Liver (tissue), 3 donors: Measurements from ENCODE around the gene MKRN3.

Source experiments
- CTCF ChIP-seq: fragments of 150-350 bp; IDR thresholded peaks from 2 replicates; pipeline ENCODE4 v1.5.1; 2017; ENCODE audit warnings: improper control_type of control experiment, low read depth, low read length; ENCODE audit not compliant: missing input control
- EGR1 ChIP-seq, 2 donors: IDR thresholded peaks; 2 replicates each; pipeline ENCODE4 v1.6.1; 2016 to 2018; ENCODE audit warnings: antibody characterized with exemption in 2 of 2, low read depth in 2 of 2
- GABPA ChIP-seq, 2 donors: IDR thresholded peaks in 1 of 2; conservative IDR thresholded peaks in 1 of 2; 2 replicates each; pipeline ENCODE4 v1.6.1; 2016; ENCODE audit warnings: antibody characterized with exemption in 2 of 2, mild to moderate bottlenecking in 1 of 2, moderate library complexity in 1 of 2
- HNF4G ChIP-seq: IDR thresholded peaks from 2 replicates; pipeline ENCODE4 v1.6.1; 2016; ENCODE audit warnings: antibody characterized with exemption
- MAX ChIP-seq: IDR thresholded peaks from 2 replicates; pipeline ENCODE4 v1.6.1; 2016; ENCODE audit warnings: antibody characterized with exemption
- RAD21 ChIP-seq, 2 donors: IDR thresholded peaks; 2 replicates each; pipeline ENCODE4 v1.6.1; 2016; ENCODE audit warnings: antibody characterized with exemption in 2 of 2, mild to moderate bottlenecking in 2 of 2
- REST ChIP-seq: IDR thresholded peaks from 2 replicates; pipeline ENCODE4 v1.6.1; 2016; ENCODE audit warnings: antibody characterized with exemption, mild to moderate bottlenecking
- SP1 ChIP-seq: IDR thresholded peaks from 2 replicates; pipeline ENCODE4 v1.6.1; 2018; ENCODE audit warnings: antibody characterized with exemption, mild to moderate bottlenecking
- TAF1 ChIP-seq: conservative IDR thresholded peaks from 2 replicates; pipeline ENCODE4 v1.6.1; 2016; ENCODE audit warnings: antibody characterized with exemption, mild to moderate bottlenecking
- YY1 ChIP-seq: IDR thresholded peaks from 2 replicates; pipeline ENCODE4 v1.6.1; 2016; ENCODE audit warnings: antibody characterized with exemption, mild to moderate bottlenecking
- donor health status: healthy.
- donor health status: healthy.

- TF ChIP-seq CTCF (no peak), YY1 (no peak), EGR1 (IDR thresholded peaks at IDR 0.05; ENCODE audit: low read depth in 2 of 2) (no peak), RAD21 (IDR thresholded peaks at IDR 0.05) (no peak), SP1 (no peak), MAX (no peak), REST (no peak), GABPA (IDR thresholded peaks at IDR 0.05 in 1 of 2, conservative IDR thresholded peaks at IDR 0.05 in 1 of 2) (no peak), HNF4G (no peak), TAF1 (no peak)
These were observed 10.6 kb downstream of the MKRN3 start for GRCh38 chr15:23576061-23576460.
